ENCODE results near the gene NKAIN4.

DNA sequence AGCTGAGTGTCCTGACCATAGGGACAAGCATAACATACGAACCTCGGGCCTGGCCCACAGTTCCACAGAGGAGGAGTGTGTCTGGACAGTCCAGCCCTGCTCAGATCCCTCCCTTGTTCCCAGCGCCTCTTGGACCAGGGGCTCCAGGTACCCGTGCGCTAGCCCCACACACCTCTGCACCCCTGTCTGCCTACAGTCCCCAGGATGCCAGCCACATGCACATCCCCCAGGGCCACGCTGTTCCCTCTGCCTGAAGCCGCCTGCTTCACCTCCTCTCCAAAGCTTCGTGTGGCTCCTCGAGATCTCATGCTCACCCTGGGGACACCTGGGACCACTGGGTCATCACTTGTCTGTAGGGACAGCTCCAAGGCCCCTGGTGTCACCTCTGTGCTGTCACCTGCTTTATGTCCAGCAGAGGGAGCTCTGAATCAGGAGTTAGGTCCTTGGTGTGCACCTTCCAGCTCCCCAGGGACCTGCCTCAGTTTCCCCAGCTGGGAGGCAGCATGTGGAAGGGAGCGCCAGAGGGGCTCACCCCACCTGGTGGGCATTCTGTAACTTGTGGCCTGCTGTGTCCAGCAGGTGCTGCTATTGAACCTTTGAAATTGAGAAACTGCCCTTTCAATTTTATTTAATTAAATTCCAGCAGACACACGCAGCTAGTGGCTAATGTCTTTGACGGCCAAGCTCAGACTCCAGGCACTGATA lies 31.0 kb downstream of the NKAIN4 start:
- peak; percentile 79 for TF ChIP-seq CTCF (IDR thresholded peaks at IDR 0.05)
- no peak for TF ChIP-seq EZH2 (IDR thresholded peaks at IDR 0.05; ENCODE audit: borderline replicate concordance, insufficient read depth, low read depth, low read length, poor library complexity, severe bottlenecking)
